ENCODE results near the gene SPSB4.
A peak's percentile ranks its signal among the peaks of the same experiment; 100 is the strongest.

Gene SPSB4

DNA sequence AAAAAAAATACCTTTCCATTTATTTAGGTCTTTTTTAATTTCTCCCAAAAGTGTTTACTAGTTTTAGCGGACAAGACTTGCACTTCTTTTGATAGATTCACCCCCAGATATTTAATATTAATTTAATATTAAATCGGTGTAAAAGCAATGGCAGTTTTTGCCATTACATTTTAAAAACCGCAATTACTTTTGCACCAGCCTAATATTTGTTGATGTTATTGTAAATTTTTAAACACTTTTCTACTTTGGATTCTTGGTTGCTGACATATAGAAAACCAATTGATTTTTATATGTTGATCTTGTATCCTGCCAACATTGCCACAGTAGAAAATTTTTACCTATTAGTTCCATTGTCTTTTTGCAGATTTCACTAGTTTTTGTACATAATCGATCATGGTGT, 116.5 kb downstream of the SPSB4 start:
- no peak for DNase-seq

GRCh38 chr3:141170678-141171295, 119.6 kb downstream of the SPSB4 start:
- no peak for DNase-seq

- DNase-seq = no peak
Measured at GRCh38 chr3:141174674-141175073, 123.5 kb downstream of the SPSB4 start.

GRCh38 chr3:141176775-141177174, 125.6 kb downstream of the SPSB4 start:
- DNase-seq = no peak

GRCh38 chr3:141178026-141178425, 126.9 kb downstream of the SPSB4 start:
- no peak for DNase-seq

- DNase-seq = no peak
Measured at GRCh38 chr3:141178551-141178950, 127.4 kb downstream of the SPSB4 start.

GRCh38 chr3:141179983-141180382, 128.8 kb downstream of the SPSB4 start:
- no peak for DNase-seq

DNA sequence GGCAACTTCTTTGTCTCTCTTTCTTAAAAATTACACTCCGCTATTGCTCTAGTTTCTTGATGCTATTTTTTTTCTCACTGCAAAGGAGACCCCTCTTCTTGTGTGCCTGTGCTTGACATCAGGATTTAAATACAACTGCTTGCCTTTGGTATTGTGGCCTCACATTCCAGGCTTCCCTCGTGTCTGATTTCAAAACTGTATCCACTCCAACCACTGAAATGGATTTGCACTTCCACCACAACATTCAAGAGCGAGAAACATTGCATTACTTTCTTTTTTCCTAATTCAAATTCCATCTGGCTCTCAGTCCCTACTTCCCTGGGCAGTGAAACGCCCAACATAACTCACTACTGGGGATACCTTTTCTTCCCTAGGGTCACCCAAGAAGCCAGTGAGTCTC, 130.0 kb downstream of the SPSB4 start:
- no peak for DNase-seq

DNA sequence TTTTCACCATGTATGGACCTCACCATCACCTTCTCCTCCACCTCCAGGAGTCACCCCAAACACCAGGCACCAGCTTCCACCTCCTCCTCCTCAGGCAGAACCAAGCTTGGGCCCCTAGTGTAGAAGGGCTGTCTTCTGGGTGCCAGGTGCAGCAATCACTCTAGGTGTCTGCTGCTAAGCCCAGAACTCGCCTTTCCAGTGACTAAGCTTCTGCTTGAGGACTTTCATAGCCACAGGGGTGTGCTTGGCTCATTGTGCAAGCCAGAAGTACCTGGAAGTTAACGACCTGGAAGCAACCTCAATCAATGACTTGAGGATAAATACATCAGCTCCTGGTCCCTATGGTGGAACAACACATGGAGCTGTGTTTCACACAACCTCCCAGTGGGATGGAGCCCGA, 130.7 kb downstream of the SPSB4 start:
- no peak for DNase-seq

- no peak for DNase-seq
Measured at GRCh38 chr3:141183606-141184005, 132.5 kb downstream of the SPSB4 start.

GRCh38 chr3:141184430-141184829, 133.3 kb downstream of the SPSB4 start:
- DNase-seq = no peak

DNA sequence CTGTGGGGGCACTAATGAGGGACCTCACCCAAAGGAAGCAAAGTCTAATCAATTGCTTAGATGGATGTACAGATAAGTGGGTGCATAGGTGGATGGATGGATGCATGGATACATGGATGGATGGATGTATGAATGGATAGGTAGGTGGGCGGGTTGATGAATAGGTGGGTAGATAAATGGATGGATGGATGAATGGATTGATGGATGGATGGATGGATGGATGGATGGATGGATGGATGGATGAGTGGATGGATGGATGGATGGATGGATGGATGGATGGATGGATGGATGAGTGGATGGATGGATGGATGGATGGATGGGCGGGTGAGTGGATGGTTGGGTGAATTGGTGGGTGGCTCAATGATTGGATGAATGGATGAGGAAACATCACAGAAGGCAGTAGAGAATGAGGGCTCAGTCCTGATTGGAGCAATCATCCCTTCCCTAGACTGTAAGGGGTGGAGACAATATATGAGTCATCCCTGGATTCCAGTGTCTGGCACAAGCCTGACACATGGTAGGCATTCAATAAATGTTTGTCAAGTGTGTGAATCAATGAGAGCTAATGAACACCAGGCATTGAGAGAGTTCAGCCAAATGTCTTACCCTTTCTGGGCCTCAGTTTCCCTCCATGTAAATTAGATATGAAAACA, 140.1 kb downstream of the SPSB4 start:
- no peak for DNase-seq

- peak; percentile 20 for DNase-seq
Measured at GRCh38 chr3:141192345-141192744, 141.2 kb downstream of the SPSB4 start.

- no peak for DNase-seq
Measured at GRCh38 chr3:141193066-141193830, 142.1 kb downstream of the SPSB4 start.
